ENCODE results near the gene OARD1.

Gene OARD1

DNA sequence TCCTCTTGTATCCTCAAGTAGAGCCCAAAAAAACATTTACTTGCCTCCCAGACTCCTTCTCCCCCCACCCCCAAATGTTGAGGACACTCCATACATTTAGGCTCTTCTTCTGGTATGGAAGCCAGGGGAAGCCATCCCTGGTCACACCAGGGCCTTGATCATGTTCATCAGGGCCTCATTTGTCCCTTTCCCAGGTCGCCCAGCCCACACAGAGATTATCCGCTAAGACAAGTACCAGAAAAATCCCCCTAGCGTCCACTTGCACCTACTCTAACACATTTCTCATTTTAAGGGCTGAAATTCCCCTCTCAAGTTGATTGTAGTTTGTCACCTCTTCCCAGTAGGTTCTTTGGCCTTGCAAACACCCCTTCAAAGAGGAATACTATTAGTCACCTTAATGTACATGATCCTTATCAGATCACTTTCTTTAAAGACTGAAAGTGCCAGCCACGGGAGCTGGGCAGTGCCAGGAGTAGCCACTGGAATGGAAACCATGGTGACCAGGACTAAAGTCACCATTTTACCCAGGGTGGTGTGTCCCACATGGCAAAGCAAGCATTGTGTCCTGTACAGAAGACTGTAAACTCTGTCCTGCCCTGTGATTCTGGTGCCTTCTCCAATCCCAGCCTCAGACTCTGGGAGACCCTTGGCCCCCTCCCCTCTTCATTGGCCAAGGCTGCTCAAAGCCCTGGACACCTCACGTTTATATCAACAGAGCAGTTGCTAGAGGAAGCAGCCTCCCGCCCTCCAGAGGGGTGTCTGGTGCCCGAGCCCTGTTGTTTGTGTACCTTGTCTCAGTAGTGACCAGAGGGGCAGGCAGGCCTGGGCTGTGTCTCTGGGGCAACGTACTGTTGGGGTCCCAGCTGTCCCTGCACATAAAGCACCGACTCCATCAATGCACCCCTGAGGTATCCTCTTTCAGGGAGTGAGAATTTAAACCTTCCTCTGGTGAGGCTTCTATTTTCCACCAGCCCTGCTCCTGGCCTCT, 24.1 kb downstream of the OARD1 start:
- no peak for DNase-seq (ENCODE audit: low spot score)

- no peak for DNase-seq (ENCODE audit: low spot score)
Observed at GRCh38 chr6:41047306-41047705, 24.9 kb downstream of the OARD1 start.

DNA sequence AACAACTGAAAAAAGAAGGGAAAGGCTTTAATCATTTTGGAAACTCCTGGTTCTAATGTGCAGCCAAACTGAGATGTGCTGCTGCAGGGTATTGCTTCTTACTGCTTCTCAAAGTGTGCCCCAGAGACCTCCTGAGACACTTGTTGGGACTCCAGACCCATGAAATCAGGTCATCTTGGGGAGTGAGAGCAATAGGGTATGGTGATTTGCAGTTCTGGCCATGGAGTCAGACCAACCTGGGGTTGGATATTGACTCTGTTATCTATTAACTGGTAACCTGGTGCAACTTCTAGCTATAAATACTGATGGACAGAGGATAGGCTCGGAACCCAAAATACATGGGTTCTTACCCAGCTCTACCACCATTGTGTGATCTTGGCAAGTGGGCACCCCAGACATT, 26.1 kb downstream of the OARD1 start:
- DNase-seq (ENCODE audit: low spot score): no peak

DNA sequence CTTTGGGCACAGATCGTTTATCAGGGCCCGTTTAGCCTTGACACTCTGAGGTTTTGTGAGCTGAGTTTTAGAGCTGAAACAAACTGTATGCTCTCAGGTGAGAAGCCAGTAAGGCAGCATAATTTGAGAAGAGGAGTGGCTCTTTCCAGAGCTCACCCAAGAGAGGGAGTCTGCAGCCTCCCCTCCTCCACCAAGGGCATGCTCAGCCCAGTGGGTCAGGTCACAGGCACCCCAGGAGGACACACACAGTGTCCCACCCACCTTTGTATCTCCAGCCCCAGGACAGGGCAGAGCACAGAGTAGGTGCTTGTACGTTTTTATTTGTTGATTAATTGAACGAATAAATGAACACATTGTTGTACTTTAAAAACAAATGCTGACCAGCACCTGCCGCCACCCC, 26.5 kb downstream of the OARD1 start:
- no peak for DNase-seq (ENCODE audit: low spot score)

- no peak for DNase-seq (ENCODE audit: low spot score)
Observed at GRCh38 chr6:41043151-41043550, 29.0 kb downstream of the OARD1 start.

- peak; percentile 16 for DNase-seq (ENCODE audit: low spot score)
Observed at GRCh38 chr6:41042226-41043055, 29.7 kb downstream of the OARD1 start, which contains the start of gene TSPO2. TSS of gene TSPO2 (plus strand) at chr6:41042467. CDS start at chr6:41042986, 519 bp downstream.

DNA sequence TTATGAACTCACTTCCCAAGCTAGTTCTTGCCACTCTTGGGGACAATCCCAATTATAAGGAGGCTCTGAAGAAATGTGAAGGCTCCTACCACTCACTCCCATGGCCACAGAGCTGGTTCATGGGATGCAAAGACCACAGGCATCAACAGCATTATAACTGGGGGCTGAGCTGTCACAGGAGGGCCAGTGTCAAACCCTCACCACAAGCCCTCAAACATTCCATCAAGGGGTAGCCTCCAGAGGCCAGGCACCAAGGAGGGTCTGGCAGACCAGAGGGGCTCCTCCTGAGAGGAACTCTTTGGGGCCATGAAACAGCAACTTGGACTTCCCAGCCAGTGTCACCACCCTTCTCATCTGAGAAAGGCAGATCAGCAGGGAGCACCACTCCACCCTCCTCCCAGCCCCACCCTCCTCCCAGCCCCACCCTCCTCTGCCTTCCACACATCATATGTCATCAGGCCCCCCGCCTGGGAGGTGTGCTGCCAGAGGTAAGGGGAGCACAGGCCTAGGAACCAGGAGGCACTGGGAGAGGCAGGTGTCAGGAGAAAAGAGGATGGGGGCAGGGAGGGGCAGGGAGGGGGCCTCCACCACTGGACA, 31.1 kb downstream of the OARD1 start:
- no peak for DNase-seq (ENCODE audit: low spot score)

DNA sequence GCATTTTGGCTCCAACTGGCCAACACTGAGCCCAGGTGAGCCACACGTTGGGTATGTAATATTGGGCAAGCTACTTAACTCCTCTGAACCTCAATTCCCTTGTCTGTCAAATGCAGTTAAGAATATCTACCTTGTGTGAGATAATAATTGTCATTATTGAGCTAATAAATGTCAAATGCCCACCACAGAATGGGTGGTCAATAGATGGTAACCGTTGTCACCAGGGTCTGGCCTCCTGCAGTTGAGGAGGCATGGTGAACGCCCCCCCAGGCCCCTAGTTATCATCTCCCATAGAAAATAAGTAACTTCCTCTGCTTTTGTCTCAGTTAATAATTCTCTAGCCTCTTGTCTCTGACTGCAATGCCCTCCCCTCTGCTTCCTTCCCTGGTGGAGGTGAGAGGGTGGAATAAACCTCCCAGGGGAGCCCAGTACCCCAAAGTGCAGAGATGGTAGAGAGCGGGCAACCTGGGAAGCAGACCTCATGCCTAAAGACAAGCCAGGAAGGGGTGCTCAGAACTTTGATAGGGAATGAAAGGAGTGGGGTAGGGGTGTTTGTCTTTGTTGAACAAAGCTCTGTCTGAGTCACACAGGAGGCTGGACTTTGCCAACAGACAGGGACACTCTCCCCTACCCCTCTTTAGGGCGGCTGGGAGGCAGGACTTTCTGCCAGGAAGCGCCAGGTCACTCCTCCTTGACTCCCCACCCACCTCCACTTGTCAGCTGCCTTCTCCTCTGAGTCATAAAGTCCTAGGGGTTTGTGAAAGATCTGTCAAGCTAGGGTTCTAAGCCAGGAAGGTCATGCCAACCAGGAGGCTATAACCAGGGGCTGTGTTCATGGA, 31.8 kb downstream of the OARD1 start:
- DNase-seq (ENCODE audit: low spot score): peak; percentile 51

DNA sequence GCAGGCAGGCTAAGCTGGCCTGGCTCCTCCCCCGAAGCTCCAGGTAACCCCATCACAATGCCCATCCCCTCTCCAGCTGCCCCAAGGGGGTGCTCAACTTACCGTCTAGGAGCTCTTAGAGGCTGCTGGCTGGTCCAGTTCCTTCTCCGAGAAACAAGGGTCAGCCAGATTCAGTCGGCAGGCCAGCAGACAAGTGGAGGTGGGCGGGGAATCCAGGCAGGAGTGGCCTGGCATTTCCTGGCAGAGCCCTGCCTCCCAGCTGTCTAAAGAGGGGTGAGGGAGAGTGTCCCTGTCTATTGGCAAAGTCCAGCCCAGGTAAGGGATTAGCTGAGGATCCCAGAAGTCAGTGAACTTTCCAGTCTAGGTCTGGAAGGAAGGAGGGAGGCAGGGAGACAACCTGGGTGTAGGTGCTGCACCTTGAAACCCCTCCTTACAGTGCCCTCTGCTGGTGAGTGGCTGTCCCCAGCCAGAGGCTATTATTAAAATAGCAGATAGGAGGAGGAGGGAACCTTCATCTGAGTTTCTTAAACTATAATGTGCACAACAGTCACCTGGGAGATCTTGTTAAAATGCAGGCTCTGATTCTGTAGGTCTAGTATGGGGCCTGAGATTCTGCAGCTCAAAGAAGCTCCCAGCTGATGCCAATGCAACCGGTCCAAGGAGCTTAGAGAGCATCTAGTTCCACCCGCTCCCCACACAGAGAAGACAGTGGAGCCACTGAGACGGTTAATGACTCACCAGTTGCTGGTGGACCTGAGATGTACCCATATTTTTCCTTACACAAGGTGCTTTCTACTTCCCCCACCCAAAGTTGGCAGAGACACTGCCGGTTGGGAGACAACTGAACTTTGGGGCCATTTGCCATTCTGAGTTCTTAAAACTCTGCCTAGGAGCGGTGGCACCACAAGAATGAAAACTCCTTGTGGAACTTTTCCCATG, 32.8 kb downstream of the OARD1 start, which contains the start of gene UNC5CL:
UNC5CL (minus strand) TSS at position 162 of the 939 bp plus-strand sequence. CDS start 4,147 bp downstream, outside the sequence.
- DNase-seq (ENCODE audit: low spot score): no peak

- DNase-seq (ENCODE audit: low spot score): no peak
Observed at GRCh38 chr6:41038205-41038604, 34.0 kb downstream of the OARD1 start.

GRCh38 chr6:41037107-41037900, 34.9 kb downstream of the OARD1 start:
- DNase-seq (ENCODE audit: low spot score): no peak

- no peak for DNase-seq (ENCODE audit: low spot score)
Observed at GRCh38 chr6:41036601-41037000, 35.6 kb downstream of the OARD1 start.

DNA sequence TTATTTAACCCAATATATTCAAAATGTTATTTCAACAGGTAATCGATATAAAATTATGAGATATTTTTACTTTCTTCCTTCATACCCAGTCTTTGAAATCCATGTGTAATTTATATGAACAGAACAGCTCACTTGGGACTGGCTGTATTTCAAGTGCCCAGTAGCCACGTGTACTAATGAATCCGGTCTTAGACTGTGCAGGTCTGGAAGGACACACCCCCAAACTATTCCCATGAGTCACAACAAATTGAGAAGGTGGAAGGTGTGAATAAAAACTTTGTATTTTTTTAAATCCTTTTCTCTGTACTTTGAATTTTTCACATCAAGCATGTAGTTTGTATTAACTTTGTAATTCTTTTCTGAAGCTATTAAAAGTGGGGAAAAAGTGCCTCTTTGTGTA, 36.0 kb downstream of the OARD1 start:
- DNase-seq (ENCODE audit: low spot score): no peak

DNA sequence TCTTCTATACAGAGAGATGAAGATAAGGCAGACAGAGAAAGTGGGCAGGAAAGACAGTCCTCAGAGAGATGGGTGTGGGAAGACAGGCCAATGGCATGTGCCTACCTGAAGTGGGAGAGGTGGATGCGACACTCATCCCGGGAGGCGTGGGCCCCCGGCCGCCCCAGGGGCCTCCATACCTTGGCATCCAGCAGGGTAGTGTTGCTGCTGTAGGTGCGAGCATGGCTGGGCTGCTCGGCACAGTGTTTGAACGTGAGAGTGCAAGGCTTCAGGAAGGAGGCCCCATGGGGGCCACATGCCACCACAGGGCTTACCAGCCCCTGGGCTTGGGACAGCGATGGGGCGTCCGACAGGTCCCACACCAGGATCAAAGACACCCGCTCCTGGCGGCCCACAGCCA, 38.4 kb downstream of the OARD1 start:
- DNase-seq (ENCODE audit: low spot score): no peak

GRCh38 chr6:41032830-41033229, 39.3 kb downstream of the OARD1 start:
- no peak for DNase-seq (ENCODE audit: low spot score)

DNA sequence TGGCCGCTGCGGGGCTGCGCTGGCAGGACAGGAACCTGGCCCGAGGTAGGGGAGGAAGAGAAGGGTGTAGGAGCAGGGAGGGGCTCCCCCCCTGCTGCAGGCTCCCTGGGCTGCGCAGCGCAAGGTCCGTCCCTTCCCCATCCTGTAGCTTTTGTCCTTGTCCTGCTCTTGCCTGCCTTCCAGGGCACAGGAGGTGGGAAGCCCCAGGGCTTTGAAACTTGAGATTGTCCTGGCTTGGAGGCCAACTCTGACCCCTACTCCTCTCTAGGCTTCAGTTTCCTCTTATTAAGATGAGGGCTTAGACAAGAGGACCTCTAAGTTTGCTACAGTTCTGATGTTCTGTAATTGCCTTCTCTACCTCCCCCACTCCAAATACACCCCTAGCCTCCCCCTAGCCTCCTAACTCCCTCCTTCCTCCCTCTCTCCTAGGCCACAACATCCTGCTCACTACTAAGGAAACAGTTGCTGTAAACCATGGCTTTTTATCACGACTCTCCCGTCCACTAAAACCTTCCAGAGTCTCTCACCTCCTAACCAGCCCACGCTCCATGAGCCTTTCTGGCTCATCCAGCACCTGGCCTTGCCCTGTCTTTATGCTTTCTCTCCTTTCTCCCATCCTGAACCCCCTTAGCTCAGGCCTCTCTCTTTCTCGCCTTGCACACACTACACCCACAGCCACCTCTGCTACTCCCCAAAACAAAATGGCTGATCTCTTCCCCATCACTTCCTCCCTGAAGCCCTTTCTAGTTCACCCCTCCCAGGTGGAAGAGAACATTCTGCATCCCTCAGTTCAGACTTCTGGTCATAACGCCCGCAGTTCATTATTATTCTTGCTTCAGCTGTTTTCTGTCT, 43.4 kb downstream of the OARD1 start:
- peak; percentile 13 for DNase-seq (ENCODE audit: low spot score)

DNA sequence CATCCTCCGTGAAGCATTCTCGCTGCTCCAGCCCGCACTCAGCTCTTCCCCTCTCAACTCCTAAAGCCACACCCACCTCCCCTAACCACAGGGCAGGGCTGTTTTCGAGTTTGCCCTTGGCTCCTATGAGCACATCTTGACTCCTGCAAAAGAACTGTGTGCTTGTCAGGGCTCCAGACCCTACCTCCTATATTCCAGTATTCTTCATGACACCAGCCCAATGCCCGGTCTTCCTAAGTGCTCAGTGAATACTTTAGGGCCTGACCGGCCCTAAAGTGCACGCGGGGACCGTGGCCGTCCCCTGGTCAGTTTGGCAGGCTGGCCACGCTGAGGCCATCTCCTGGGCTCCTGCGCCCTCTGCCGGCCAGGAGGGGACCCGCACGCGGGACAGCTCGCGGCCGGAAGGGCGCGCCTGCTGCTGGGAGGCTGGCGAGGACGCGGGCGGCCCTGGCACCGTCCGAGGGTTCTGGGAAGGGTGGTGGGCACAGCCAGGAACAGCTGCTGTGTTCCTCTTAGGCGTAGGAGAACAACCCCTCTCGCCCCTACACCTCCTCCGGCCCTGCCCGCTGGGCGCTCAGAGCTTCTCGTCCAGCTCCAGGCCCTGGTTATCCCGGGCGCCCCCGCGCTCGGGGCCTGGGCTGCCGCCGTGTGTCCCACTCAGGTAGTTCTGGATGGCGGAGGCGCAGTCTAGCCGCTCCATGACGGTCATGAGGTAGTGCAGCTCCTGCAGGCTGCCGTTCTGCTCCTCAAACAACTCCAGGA, 44.2 kb downstream of the OARD1 start:
- DNase-seq (ENCODE audit: low spot score): peak; percentile 70

DNA sequence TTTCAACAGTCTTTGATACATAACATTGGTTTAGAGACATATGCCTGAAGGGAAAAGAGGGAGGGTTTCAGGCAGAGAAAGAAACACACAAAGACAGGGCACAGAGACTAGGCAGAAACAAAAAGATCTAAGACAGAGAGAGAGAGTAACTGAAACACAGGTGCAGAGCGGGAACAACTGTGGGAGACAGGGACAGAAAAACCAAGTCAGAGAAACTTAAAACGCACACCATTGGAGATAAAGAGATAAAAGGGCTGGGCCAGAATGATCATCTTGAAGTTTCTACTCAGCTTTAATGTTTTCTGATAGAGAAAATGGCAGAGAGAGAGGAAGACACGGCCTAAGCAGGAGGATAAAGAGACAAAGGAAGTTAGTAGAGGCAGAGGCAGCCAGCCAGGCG, 44.9 kb downstream of the OARD1 start:
- DNase-seq (ENCODE audit: low spot score): no peak
